GM23338 (cell line): Measurements from ENCODE around the gene CORO2A. TPM values are rescaled to one million over a fixed set of nuclear protein-coding genes. Genes with fewer than 3 reads are reported as not detected.

Experiments used
- ATAC-seq: fragments of 200-7000 bp; cut with Tn5 transposase; 3 replicates; pipeline ENCODE4 v1.9.1; 2020
- DNase-seq: peaks from one replicate; pipeline ENCODE4 v3.0.0-alpha.2; 2015; ENCODE audit warnings: low spot score
- H2AFZ ChIP-seq: fragments of 200-600 bp; sonication (generic); 2 replicates; pipeline ENCODE4 v1.8.0; 2016; ENCODE audit warnings: antibody characterized with exemption, mild to moderate bottlenecking, moderate library complexity
- H3F3A ChIP-seq: fragments of 200-600 bp; sonication (generic); replicated peaks from 2 replicates; pipeline ENCODE4 v1.8.0; 2017; ENCODE audit warnings: antibody characterized with exemption, mixed run types, low read depth
- H3K27ac ChIP-seq: fragments of 200-600 bp; sonication (generic); 2 replicates; pipeline ENCODE4 v1.6.1; 2016; ENCODE audit warnings: low read depth
- H3K27me3 ChIP-seq: fragments of 200-600 bp; sonication (generic); 2 replicates; pipeline ENCODE4 v1.8.0; 2016; ENCODE audit warnings: mild to moderate bottlenecking, mixed run types, moderate library complexity; ENCODE audit not compliant: insufficient read depth
- H3K36me3 ChIP-seq: fragments of 200-600 bp; sonication (generic); 2 replicates; pipeline ENCODE4 v1.8.0; 2016; ENCODE audit warnings: mild to moderate bottlenecking; ENCODE audit not compliant: insufficient read depth
- H3K4me1 ChIP-seq: fragments of 200-600 bp; sonication (generic); 2 replicates; pipeline ENCODE4 v1.8.0; 2016; ENCODE audit warnings: mild to moderate bottlenecking, moderate library complexity; ENCODE audit not compliant: insufficient read depth
- H3K4me2 ChIP-seq: fragments of 200-600 bp; sonication (generic); 2 replicates; pipeline ENCODE4 v1.7.1; 2017; ENCODE audit warnings: mixed run types
- H3K4me3 ChIP-seq: fragments of 200-600 bp; sonication (generic); 2 replicates; pipeline ENCODE4 v1.6.1; 2016; ENCODE audit warnings: mixed run types
- H3K79me2 ChIP-seq: fragments of 200-600 bp; sonication (generic); replicated peaks from 2 replicates; pipeline ENCODE4 v1.8.0; 2017; ENCODE audit warnings: mild to moderate bottlenecking; ENCODE audit not compliant: insufficient read depth
- H3K9me2 ChIP-seq: fragments of 200-600 bp; sonication (generic); 2 replicates; pipeline ENCODE4 v1.8.0; 2017; ENCODE audit not compliant: insufficient read depth
- H4K20me1 ChIP-seq: fragments of 200-600 bp; sonication (generic); replicated peaks from 2 replicates; pipeline ENCODE4 v1.8.0; 2017; ENCODE audit warnings: mild to moderate bottlenecking; ENCODE audit not compliant: insufficient read depth
- H3K27ac Mint-ChIP-seq: 2 replicates; pipeline ENCODE4 v1.8.0; 2020; ENCODE audit warnings: inconsistent platforms, mild to moderate bottlenecking, moderate library complexity, mixed read lengths
- H3K27me3 Mint-ChIP-seq: 3 replicates; pipeline ENCODE4 v1.8.0; 2022; ENCODE audit warnings: low read depth, mild to moderate bottlenecking, moderate library complexity, mixed read lengths, inconsistent platforms; ENCODE audit not compliant: insufficient read depth, poor library complexity
- H3K36me3 Mint-ChIP-seq: 3 replicates; pipeline ENCODE4 v1.8.0; 2021; ENCODE audit warnings: low read depth, mild to moderate bottlenecking, inconsistent platforms, moderate library complexity, mixed read lengths
- H3K4me1 Mint-ChIP-seq: 3 replicates; pipeline ENCODE4 v1.8.0; 2020; ENCODE audit warnings: mild to moderate bottlenecking, inconsistent platforms, mixed read lengths
- H3K4me3 Mint-ChIP-seq: 3 replicates; pipeline ENCODE4 v1.8.0; 2021; ENCODE audit warnings: moderate library complexity, mild to moderate bottlenecking, inconsistent platforms, mixed read lengths
- H3K9me3 Mint-ChIP-seq: 3 replicates; pipeline ENCODE4 v1.8.0; 2020; ENCODE audit warnings: moderate library complexity, mild to moderate bottlenecking, inconsistent platforms, mixed read lengths
- CTCF ChIP-seq, 2 experiments: fragments of 200-600 bp in 1 of 2; sonication (generic) in 1 of 2; conservative IDR thresholded peaks; 2 replicates each; pipeline versions ENCODE4 v1.5.1 to v1.6.1; 2016 to 2017; ENCODE audit warnings: antibody characterized with exemption in 2 of 2, low read depth in 2 of 2, mild to moderate bottlenecking in 2 of 2, moderate library complexity in 1 of 2
- ETS1 ChIP-seq: IDR thresholded peaks from 2 replicates; pipeline ENCODE4 v1.6.1; 2016; ENCODE audit warnings: antibody characterized with exemption
- EZH2 ChIP-seq: fragments of 200-600 bp; sonication (generic); IDR thresholded peaks from one replicate; pipeline ENCODE4 v1.8.0; 2017; ENCODE audit warnings: antibody characterized with exemption, mild to moderate bottlenecking, low read depth; ENCODE audit not compliant: unreplicated experiment
- EZH2phosphoT487 ChIP-seq: fragments of 200-600 bp; sonication (generic); IDR thresholded peaks from one replicate; pipeline ENCODE4 v1.8.1; 2018; ENCODE audit warnings: antibody characterized with exemption; ENCODE audit not compliant: unreplicated experiment
- JUNB ChIP-seq: IDR thresholded peaks from one replicate; pipeline ENCODE4 v1.6.1; 2016; ENCODE audit warnings: antibody characterized with exemption; ENCODE audit not compliant: unreplicated experiment
- NANOG ChIP-seq: IDR thresholded peaks from 2 replicates; pipeline ENCODE4 v1.6.1; 2016; ENCODE audit warnings: antibody characterized with exemption, borderline replicate concordance
- POLR2AphosphoS5 ChIP-seq: IDR thresholded peaks from 2 replicates; pipeline ENCODE4 v1.6.1; 2016; ENCODE audit warnings: antibody characterized with exemption, low read depth
- REST ChIP-seq: IDR thresholded peaks from one replicate; pipeline ENCODE4 v1.6.1; 2018; ENCODE audit warnings: antibody characterized with exemption; ENCODE audit not compliant: unreplicated experiment
- STAT1 ChIP-seq: IDR thresholded peaks from one replicate; pipeline ENCODE4 v1.6.1; 2016; ENCODE audit warnings: antibody characterized with exemption; ENCODE audit not compliant: unreplicated experiment
- ZNF114 ChIP-seq: fragments of 250-450 bp; sonication (Bioruptor Pico); IDR thresholded peaks from 2 replicates; pipeline ENCODE4 v1.5.0; 2020; ENCODE audit warnings: mild to moderate bottlenecking, moderate library complexity
- ZNF331 ChIP-seq: fragments of 250-450 bp; sonication (Bioruptor Pico); IDR thresholded peaks from 2 replicates; pipeline ENCODE4 v1.5.0; 2020; ENCODE audit warnings: low read depth, mild to moderate bottlenecking, moderate library complexity
- polyA plus RNA-seq: library from polyadenylated mRNA; unstranded; fragments of >200 nt; fragmentation: Nextera tagmentation; extraction: Ambion mirVana; gene quantifications from 2 replicates; pipeline ENCODE4 v1.2.1, GENCODE V29; 2016
- total RNA-seq: library from RNA; depleted of rRNA; stranded (reverse); fragments of >200 nt; shearing (Covaris generic); gene quantifications from 2 replicates; pipeline ENCODE4 v1.2.3, GENCODE V29; 2014

CORO2A gene
- total and polyA plus RNA-seq, 2 experiments from 2014 or later = 12.9 to 27.6 TPM

GRCh38 chr9:98231770-98232478 is 39.5 kb upstream of the CORO2A start:
- H3K4me2 ChIP-seq = no peak overlapping the region
- H3K9me2 ChIP-seq = no peaks in the 10 kb centered on the region
- H3K27me3 ChIP-seq = no peaks in the 10 kb centered on the region
- no peak for TF ChIP-seq CTCF (conservative IDR thresholded peaks at IDR 0.05; ENCODE audit: low read depth in 2 of 2)
- Mint-ChIP-seq H3K27ac (no peak overlapping the region), H3K4me1 (0 out of 3 replicates have a peak, but pooled peaks cover 2% of the 10 kb centered on the region), H3K36me3 (peaks cover 7% of the 10 kb centered on the region; the same call in 1 of the 3 replicates), H3K4me3 (no peak overlapping the region), H3K27me3 (peaks cover 2% of the 10 kb centered on the region), H3K9me3 (no peaks in the 10 kb centered on the region)
- no peaks in the 10 kb centered on the region for H3F3A ChIP-seq
- H3K4me1 ChIP-seq = no peaks in the 10 kb centered on the region
- no peaks in the 10 kb centered on the region; the same call in 1 of the 2 replicates for H4K20me1 ChIP-seq
- no peaks in the 10 kb centered on the region for H3K36me3 ChIP-seq
- no peak overlapping the region for H3K4me3 ChIP-seq
- H2AFZ ChIP-seq = no peak overlapping the region
- no peaks in the 10 kb centered on the region for H3K79me2 ChIP-seq
- DNase-seq (no peak), ATAC-seq (no peak)
- H3K27ac ChIP-seq = no peak overlapping the region

GRCh38 chr9:98230789-98231188 is 38.4 kb upstream of the CORO2A start:
- no peak for ATAC-seq
- Histone ChIP-seq H3K4me2 (no peak overlapping the region), H3K36me3 (no peaks in the 10 kb centered on the region), H3K4me3 (no peak overlapping the region), H3K27ac (0 out of 2 replicates have a peak overlapping the region, but pooled peaks have one; percentile 14), H3F3A (no peaks in the 10 kb centered on the region), H3K4me1 (no peaks in the 10 kb centered on the region), H4K20me1 (no peaks in the 10 kb centered on the region; the same call in 1 of the 2 replicates), H3K9me2 (no peaks in the 10 kb centered on the region), H3K27me3 (no peaks in the 10 kb centered on the region), H2AFZ (no peak overlapping the region), H3K79me2 (no peaks in the 10 kb centered on the region)
- no peak overlapping the region for H3K27ac Mint-ChIP-seq
- H3K4me3 Mint-ChIP-seq = no peak overlapping the region
- H3K27me3 Mint-ChIP-seq = peaks cover 2% of the 10 kb centered on the region
- no peak for DNase-seq
- H3K36me3 Mint-ChIP-seq = peaks cover 7% of the 10 kb centered on the region; the same call in 1 of the 3 replicates
- H3K4me1 Mint-ChIP-seq = 0 out of 3 replicates have a peak, but pooled peaks cover 2% of the 10 kb centered on the region
- H3K9me3 Mint-ChIP-seq = no peaks in the 10 kb centered on the region
- TF ChIP-seq REST (no peak), NANOG (no peak), EZH2phosphoT487 (no peak), JUNB (no peak), STAT1 (no peak), ZNF114 (no peak), ZNF331 (CRISPR knock-in tag) (no peak), CTCF (conservative IDR thresholded peaks at IDR 0.05; ENCODE audit: low read depth in 2 of 2) (no peak), ETS1 (no peak), EZH2 (no peak), POLR2AphosphoS5 (no peak)
